GM18868 (cell line): Measurements from ENCODE around the gene TMPRSS5.
"Not testable (repeated sequence)": the region's sequence is repeated elsewhere in the genome, so short reads cannot be mapped to it uniquely, and the experiment has no call there.

Experiments used
- ATAC-seq: cut with Tn5 transposase; IDR thresholded peaks from one replicate; pipeline ENCODE4 v1.9.1; 2021; ENCODE audit warnings: mild to moderate bottlenecking, moderate library complexity; ENCODE audit not compliant: unreplicated experiment

The TMPRSS5 gene

GRCh38 chr11:113697756-113698407 lies 8.2 kb downstream of the TMPRSS5 start:
- ATAC-seq = no peak

GRCh38 chr11:113697111-113697510 lies 9.0 kb downstream of the TMPRSS5 start:
- ATAC-seq = no peak

GRCh38 chr11:113695207-113695606 lies 10.9 kb downstream of the TMPRSS5 start:
- ATAC-seq = no peak

- no peak for ATAC-seq
These were observed 11.7 kb downstream of the TMPRSS5 start for GRCh38 chr11:113694390-113694789.

GRCh38 chr11:113693030-113693429 lies 13.1 kb downstream of the TMPRSS5 start:
- no peak for ATAC-seq

- no peak for ATAC-seq
These were observed 15.2 kb downstream of the TMPRSS5 start for GRCh38 chr11:113690619-113691569.

GRCh38 chr11:113689768-113690618 lies 16.1 kb downstream of the TMPRSS5 start:
- no peak for ATAC-seq

- no peak for ATAC-seq
These were observed 20.3 kb downstream of the TMPRSS5 start for GRCh38 chr11:113685654-113686359.

- ATAC-seq = no peak
These were observed 21.6 kb downstream of the TMPRSS5 start for GRCh38 chr11:113684496-113684895.

GRCh38 chr11:113683481-113684046 lies 22.5 kb downstream of the TMPRSS5 start:
- ATAC-seq = no peak

- ATAC-seq = no peak
These were observed 24.2 kb downstream of the TMPRSS5 start for GRCh38 chr11:113681711-113682413.

GRCh38 chr11:113681282-113681681 lies 24.8 kb downstream of the TMPRSS5 start:
- ATAC-seq = no peak

- ATAC-seq = no peak
These were observed 28.4 kb downstream of the TMPRSS5 start for GRCh38 chr11:113677685-113678084.

GRCh38 chr11:113675565-113675964 lies 30.5 kb downstream of the TMPRSS5 start:
- ATAC-seq = no peak

- peak; percentile 47 for ATAC-seq
These were observed 31.0 kb downstream of the TMPRSS5 start for GRCh38 chr11:113675003-113675561.

- no peak for ATAC-seq
These were observed 31.8 kb downstream of the TMPRSS5 start for GRCh38 chr11:113674397-113674685.

GRCh38 chr11:113673550-113674396 lies 32.3 kb downstream of the TMPRSS5 start:
- no peak for ATAC-seq

GRCh38 chr11:113671914-113672313 lies 34.2 kb downstream of the TMPRSS5 start:
- ATAC-seq = not testable (repeated sequence)

- ATAC-seq = no peak
These were observed 35.3 kb downstream of the TMPRSS5 start for GRCh38 chr11:113670831-113671215.
